GM19452 (cell line): ENCODE results near the gene UQCRQ.

Experiments
- ATAC-seq: cut with Tn5 transposase; IDR thresholded peaks from one replicate; pipeline ENCODE4 v1.9.1; 2021; ENCODE audit not compliant: unreplicated experiment

The UQCRQ gene

DNA sequence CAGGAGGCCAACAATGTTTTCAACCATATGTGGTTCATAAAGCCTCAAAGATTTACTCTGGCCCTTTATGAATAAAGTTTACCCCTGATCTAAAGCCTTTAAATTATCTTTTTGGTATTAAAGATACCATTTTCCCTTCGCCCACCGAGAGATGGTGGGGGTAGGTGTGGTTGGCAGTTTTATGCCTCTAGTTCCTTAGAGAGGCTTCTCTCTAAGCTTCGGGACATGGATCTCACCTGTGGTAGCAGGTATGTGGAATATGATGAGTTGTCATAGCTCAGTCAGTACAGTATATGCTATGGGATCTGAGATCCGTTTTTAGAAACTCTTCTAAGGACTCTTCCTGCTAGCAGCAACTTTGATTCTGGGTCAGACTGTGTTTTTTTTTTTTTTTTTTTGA lies 2.3 kb downstream of the UQCRQ start:
- ATAC-seq = no peak

DNA sequence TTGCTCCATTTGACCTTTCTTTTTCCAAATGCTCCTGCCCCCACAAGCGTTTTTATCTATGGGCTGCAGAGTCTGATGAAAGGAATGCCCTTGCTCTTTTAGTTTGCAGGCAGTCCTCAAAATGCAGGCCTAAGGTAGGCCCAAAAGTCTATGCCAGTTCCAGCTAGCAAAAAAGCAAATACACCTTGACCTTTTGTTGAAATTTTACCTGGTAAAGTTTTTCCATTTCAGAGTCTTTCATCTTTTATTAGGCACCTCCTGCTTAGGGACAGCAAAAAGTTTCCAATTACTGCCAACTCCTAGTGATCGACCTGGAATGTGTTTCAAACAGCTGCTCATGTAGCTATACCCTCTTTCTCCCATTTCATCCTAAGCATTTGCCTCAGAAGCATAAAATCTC lies 4.4 kb downstream of the UQCRQ start:
- ATAC-seq = no peak

DNA sequence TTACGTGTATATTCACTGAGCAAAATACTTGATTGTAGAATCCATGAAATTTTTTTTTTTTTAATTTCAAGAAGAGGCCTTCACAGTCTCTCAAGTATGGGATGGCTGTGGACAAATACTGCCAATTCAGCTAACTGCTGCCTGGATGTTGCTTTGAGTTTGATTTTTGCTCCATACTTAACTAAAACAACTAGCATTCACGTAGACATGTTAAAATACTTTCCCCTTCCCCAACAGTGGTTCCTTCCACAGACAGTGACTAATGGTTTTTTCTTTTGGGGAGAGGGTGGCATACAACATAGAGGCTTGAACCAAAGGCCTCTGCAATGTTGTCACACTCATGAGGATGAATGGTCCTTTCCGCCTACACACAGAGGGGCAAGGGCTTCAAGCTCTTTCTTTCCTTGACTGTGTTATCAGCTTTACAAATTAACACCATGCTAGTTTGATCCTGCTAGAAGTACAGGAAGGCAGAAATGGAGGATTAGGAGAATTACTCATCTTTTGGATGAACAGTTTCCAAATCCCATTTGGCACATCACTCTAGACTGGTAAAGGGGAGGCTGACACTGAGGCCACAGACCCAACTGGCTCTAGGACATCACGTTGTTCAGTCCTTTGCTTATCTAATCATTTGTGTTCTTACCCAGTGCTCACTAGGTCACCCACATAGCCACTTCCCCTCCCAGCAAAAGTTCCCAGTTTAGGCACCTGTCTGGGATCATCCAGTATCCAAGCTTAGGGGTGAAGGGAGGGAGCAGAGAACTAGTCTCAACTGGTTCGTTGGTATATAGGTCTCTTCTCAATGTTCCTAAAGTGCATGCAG lies 5.2 kb downstream of the UQCRQ start:
- no peak for ATAC-seq

DNA sequence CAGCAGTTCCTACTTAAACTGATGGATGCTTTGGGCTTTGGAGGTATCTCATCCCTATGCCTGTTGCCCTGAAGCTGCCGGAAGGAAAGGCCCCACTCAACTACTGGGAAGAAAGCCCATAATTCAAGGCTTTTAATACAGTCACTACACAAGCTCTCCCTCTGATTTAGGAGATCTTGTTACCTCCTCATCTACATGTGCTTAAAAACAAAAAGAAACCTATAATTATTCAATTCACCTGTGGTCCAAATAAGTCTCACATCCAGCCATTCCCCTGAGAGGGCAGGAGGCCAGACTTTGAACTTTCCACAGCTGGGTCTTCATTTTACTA lies 6.3 kb downstream of the UQCRQ start:
- no peak for ATAC-seq

DNA sequence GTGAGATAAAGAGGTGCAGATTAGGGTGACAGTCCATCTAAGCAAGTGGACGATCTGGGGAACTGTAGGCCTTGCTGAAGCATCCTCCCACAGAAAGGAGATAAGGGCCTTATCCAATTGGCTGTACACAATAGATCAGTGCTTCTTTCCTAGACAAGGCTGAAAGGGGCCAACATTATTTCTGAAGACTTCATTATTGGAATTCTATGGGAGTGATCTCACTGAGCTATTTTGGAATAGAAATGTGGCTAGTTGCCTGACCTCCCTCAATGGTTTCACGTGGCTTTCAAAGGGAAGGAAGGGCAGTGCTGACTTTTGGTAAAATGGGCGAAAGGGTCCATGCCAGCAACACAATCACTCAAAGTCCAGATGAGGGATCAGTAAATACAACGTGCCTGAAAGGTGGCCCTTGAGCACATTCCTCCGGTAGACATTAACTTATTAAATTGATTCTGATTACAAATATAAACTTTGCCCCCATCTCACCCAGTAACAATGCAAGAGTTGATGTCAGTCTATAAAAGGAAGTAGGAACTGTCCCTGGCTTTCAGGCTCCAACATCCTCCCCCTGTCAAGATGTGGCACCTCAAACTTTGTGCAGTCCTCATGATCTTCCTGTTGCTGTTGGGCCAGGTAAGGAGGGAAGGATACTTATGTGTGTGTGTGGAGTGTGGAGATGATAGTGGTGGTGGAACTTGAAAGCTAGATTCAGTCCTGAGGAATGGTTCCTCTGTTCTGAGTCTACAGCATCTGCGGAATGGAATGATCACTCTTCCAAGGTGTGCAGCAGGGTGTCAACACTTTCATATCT lies 6.9 kb downstream of the UQCRQ start, which contains the start of gene LEAP2:
LEAP2 (plus strand) TSS at position 550 of the 811 bp plus-strand sequence; CDS start at position 577, 27 bp downstream.
- no peak for ATAC-seq

DNA sequence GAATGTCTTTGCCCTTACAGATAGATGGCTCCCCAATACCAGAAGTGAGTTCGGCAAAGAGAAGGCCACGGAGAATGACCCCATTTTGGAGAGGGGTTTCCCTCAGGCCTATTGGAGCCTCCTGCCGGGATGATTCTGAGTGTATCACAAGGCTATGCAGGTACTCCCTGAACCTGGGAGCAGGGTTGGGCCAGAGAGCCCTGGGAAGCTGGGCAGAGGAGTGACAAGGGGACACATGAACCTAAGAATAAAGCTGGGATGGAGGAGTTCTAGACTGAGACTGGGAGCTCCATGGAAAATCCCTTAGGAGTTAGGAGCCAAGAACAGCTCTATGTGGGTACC lies 7.5 kb downstream of the UQCRQ start:
- ATAC-seq = no peak

DNA sequence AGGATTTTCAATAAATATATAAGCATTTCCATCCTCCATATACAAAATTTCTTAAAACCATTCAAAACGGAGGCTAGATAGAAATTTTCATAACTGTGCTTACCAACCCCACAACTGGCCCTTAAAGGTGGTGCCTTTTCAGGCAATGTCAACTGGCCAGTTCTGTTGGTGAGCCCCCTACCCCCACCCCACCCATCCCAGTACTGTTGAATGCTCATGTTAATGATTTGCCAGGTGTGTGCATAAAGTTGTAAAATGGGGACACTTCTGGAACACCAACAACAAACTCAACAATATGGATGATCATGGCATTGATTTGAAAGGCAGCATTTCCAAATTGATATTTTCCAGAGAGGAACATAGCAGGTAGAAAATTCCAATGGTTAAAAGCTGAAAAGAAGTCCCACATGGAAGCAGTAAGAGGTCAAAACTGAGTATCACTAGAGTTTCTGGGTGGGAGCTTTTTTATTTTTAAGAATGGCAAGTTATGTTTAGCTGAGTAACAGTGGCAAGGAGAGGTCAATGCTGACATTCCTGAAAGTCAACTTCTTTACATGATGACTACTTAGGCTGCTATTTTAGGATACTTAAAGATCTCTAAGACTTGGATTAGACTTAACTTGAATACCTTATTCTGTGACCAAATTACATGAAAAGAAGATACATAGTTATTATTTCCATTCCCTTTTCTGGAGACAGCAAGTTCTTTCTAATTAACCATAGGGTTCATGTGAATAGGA lies 9.7 kb downstream of the UQCRQ start:
- no peak for ATAC-seq

DNA sequence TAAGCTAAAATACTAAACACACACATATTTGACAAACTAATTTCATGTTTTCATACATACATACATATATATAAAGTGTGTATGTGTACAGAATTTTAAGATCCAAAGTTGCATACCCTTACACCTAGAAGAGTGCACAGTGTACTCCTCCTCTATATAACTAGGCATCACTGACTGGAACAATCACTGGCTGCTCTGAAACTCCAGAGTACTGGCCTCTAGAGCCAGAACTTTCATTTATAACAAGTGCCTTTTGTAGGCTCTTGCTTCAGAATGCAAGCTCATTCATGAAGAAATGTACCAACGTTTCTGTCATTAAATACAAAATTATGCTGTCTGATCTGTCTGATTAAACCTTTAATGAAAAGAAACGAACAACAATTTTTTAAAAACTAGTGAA lies 11.0 kb downstream of the UQCRQ start:
- no peak for ATAC-seq

DNA sequence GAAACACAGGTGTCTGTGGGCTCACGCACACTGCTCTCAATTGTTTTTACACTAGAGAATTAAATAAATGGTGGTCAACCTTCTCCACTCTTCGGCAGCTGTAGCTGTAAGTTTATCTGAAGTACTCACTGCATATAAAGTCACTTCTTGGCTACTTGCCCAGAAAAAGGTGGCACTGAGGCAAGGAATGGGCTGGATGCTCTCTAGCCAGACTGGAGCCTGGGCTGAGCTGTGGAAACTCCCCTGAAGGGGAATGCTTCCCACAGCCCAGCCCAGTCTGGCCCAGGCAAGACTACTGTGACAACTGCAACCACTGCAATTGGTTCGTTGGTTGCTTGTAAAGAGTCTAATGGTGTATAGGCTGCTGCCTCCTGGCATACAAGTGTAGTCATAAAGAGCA lies 11.5 kb downstream of the UQCRQ start:
- no peak for ATAC-seq

DNA sequence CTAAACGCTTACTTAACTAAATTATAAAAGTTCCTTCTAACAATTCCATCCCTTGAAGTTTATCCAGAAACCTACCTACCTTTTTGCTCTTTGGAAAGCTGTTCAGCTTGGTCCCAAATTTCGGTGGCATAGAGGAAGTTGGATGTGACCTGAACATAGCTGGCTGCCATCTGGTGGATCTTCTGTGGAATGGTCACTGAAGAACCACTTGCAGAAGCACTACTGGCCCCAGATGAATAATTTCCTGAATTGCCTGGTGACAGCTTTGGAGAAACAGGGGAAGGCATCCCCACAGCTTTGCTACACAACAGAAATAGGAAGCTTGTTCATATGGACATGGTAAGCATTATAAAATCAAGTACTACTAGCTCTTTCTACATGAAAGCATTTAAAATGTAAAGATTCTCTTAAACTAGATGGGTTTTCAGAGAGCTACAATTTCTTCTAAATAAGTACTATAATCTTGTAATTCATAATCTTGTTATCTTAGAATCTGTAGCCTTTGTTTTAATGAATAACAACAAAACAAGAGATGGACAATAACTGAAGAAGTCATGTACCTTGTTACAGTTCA lies 16.9 kb downstream of the UQCRQ start:
- no peak for ATAC-seq

DNA sequence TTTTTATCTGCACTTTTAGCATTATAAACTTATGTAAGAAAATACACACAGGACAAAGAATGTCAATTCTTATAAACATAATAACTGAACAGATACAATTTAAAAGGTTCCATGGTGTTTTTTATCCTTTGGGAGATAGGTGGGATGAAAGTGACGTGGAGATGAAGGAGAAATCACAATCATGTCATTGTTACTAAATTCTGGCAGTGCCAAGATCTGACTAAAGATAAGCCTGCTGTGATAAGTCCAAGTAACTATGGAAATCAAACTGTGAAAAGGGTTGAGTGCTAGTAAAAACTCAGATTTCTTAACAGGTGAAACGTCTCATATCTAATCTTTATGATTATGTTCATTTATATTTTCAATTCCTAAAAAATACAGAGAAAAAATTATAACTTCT lies 18.1 kb downstream of the UQCRQ start:
- no peak for ATAC-seq

DNA sequence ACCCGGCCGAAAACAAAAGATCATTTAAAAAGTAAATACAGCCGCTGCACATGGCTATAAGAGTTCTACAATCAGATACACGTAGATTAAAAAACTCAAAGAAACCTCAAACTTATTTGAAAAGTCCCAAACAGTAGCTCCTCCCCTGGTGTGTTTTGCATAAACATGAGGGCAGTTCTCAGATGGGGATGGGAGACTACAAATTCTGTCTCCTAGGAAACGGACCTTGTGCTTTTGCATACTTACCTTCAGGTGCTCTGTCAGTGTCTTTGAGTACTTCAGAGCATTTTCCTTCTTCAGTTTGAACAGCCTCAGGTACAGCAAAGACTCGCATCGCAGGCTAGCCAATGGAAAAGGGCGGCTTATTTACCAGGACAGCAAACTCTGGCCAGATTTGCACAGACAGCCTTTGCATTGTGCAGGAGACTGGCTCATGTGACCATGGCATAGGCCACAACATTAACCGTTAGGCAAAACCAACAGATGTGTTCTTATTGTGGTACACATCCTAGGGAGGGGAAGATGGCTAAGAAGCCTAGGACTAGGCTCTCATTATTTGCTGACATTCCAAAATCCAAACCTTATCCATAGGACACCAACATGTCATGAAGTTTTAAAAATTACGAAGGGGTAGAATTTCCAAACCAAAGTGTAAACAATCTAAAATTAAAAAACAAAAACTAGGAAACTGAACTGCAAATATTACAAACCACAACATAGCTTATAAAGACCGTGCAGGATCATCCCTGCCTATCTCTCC lies 19.8 kb downstream of the UQCRQ start:
- no peak for ATAC-seq

DNA sequence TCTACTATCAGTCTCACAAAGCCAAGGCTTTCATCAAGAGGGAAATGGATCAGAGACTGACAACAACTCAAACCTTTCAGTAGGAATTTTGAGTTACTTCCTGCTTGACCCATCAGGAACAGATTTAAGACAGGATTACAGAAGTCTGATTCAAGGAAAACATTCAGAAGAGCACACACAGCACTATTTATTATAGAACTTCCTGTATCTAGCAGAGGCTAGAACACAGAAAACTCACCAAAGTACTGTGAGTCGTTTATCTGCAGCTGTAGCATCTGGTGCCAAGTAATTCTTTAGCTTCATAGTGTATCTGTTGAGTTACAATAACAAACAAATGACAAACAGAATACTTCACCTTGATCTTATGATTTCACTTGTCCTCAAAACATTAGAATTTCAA lies 20.8 kb downstream of the UQCRQ start:
- no peak for ATAC-seq

DNA sequence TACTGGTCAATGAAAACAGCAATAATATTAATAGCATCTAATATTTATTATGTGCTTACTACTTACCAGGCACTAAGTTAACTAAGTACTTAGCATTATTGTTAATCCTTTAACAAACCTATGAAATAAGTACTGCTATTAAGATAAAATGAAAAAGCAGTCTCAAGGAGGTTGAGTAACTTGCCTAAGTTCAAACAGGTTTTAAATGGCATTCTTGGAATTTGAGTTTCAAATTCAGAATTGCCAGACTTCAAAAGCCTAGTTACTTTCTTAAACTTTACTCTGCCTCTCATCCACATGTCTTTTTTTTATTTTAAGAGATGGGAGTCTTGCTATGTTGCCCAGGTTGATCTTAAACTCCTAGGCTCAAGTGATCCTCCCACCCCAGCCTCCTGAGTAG lies 23.1 kb downstream of the UQCRQ start:
- no peak for ATAC-seq

DNA sequence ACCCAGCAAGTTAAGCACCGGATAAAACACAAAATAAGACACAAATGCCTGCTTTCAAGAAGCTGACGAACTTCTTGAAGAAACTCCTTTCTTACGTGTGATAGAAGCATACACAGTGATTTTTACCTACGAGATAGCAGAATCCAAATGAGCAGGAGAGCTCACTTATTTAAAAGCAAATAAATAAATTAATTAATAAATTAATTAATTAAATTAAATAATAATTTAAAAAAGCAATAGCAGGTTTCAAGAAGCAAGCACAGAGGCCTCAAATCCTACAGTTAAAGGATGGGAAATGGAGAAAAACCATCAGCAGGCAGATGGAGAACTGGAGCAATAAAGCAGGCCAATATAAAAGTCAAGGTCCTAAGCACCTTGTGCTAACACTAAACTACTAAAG lies 24.4 kb downstream of the UQCRQ start:
- ATAC-seq = no peak

DNA sequence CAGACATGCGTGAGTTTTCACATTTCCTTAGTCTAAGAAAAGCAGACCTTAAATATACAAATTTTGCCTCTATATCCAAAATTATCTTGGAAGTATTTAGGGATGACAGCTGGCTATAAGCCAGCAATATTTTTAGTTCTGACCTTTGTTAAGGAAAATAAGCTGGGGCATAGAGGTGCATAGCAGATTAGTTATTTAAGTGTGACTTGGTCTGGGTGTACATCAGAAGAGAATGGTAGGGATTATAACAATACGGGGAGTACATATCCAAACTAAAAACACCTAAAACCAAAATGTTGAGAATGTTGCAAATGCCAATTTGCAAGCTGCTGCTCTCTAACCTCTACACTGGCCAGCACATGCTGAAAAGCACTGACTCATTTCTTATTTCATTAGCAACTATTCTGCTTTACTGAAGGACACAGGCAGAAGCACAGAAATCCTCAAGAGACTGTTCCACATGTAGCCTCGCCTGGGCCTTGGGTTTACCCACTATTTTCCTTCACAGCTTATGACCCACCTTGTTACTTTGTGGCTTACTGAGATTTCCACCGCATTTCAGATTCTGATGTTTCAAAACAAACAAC lies 29.4 kb downstream of the UQCRQ start:
- ATAC-seq = no peak

DNA sequence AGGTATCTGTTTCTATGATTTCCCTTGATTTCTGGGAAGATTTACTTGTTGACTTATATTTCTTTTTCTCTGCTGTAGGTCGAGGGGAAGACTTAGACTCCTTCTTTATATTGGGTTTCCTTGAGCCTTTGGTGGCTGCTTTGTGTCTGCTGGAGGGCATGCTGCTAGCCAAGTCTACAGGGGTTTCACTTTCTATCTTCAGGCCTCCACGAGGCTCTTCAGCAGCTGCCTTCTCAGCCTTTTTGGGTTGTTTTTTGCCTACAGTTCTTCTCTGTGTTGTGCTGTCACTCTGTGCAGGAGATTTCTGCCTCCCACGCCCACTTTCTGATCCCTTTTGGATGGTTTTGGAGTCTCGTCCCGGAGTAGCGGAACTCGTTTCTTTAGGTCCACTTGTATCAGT lies 30.2 kb downstream of the UQCRQ start:
- no peak for ATAC-seq

DNA sequence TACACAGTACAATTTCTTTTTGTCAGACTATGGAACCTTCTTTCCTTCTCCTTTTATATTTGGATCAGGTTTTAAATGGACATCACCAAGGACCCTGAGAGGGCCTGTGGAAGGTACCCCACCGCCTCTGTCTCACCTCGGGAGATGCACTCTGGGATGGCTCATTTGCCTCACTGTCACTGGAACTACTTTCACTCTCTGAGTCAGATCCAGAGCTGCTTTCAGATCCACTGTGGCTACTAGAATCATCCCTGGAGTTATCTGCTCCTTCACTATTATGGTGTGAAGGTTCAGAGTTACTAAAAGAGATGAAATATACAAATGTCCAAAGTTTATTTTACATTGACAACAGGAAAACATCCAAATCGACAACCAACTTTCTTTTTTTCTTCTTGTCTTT lies 31.7 kb downstream of the UQCRQ start:
- ATAC-seq = no peak

DNA sequence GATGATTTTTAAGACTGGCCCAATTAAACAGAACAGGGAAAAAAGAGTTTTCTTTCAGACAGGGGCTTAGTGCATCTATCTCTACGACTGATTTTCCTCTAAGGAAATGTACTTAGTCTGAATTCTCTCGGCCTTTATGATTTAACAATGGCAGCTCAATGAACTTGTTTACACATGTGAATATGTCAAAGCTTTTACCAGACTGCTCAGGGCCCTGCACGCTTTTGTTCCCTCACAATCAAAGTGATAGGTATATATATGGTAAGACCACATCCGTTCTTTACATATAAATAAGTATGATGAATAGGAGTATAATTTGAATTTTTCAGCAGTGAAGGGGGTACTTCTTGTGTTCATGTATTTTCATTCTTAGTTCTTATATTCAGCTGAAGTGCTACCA lies 34.6 kb downstream of the UQCRQ start:
- ATAC-seq = no peak

DNA sequence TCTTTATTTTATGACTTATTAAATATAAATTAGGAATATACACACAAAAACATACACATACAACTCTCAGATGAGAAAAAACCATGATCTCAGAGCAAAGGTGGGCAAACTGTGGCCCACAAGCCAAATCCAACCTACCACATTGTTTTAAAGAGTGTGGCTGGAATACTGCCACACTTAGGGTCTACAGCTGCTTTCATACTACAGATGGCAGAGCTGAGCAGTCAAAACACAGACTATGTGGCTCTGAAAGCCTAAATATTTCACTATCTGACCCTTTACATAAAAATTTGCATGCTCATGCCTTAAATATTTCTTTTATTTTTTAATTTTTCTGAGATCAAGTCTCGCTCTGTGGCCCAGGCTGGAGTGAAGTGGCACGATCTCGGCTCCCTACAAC lies 35.3 kb downstream of the UQCRQ start:
- no peak for ATAC-seq
